ENCODE data around the gene PSTK. TPM values are rescaled to one million over a fixed set of nuclear protein-coding genes. Genes with fewer than 3 reads are reported as not detected.

The PSTK gene
- polyA plus RNA-seq, 2 of the 4 experiments (the other 2 are of a cell fraction): 5.3 to 9.0 TPM

DNA sequence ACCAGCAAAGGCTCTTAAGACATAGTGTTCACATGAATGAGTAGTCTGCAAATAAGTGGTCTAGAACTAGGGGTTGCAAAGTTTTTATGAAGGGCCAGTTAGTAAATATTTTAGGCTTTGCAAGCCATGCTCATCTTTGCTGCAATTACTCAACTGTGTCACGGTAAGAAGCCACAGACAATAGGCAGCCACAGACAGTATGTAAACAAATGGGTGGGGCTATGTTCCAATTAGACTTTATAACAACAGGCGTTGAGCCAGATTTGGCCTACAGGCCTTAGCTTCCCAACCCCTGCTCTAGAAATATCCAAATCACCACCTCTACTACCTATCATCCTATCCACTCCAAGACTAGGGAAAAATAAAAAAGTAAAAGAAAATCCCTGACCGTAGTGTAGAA is 19.1 kb downstream of the PSTK start:
- H3K4me3 ChIP-seq: no peak overlapping the region

DNA sequence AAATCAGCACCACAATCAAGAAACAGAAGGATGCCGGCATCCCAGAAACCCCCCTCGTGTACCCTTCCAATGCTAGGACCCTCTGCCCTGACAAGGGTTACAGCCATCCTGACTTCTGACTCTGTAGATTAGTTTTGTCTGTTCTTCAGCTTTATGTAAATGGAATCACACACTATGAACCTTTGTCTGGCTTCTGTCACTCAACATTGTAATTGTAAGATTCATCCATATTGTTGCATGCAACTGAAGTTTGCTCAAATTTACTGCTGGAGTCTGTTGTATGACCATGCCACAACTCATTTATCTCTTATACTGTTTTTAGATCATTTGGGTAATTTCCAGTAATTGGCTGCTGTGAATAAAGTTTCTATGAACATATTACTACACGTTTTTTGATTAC is 20.0 kb downstream of the PSTK start:
- no peak overlapping the region for H3K4me3 ChIP-seq
- POLR2A ChIA-PET: no interaction called here
- TF ChIP-seq, protein P1, sequence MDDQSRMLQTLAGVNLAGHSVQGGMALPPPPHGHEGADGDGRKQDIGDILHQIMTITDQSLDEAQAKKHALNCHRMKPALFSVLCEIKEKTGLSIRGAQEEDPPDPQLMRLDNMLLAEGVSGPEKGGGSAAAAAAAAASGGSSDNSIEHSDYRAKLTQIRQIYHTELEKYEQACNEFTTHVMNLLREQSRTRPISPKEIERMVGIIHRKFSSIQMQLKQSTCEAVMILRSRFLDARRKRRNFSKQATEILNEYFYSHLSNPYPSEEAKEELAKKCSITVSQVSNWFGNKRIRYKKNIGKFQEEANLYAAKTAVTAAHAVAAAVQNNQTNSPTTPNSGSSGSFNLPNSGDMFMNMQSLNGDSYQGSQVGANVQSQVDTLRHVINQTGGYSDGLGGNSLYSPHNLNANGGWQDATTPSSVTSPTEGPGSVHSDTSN (IDR thresholded peaks at IDR 0.05): no peak
- TF ChIP-seq RCOR1 (IDR thresholded peaks at IDR 0.05; ENCODE audit: low read depth, low read length): no peak
- no peak for TF ChIP-seq MAFK (IDR thresholded peaks at IDR 0.05; ENCODE audit: partially characterized antibody)
- TF ChIP-seq BHLHE40 (IDR thresholded peaks at IDR 0.05; ENCODE audit: low read depth, low read length): no peak
- no peak for TF ChIP-seq FOSL2 (IDR thresholded peaks at IDR 0.05)
- no peak for TF ChIP-seq FOSL2 (CRISPR knock-in tag; IDR thresholded peaks at IDR 0.05)
- no peak for TF ChIP-seq HOXB5 (CRISPR knock-in tag; IDR thresholded peaks at IDR 0.05)
- no peak for TF ChIP-seq NR3C1 (IDR thresholded peaks at IDR 0.05)
- no peak for TF ChIP-seq HEYL (CRISPR knock-in tag; IDR thresholded peaks at IDR 0.05)
- TF ChIP-seq, protein P2, sequence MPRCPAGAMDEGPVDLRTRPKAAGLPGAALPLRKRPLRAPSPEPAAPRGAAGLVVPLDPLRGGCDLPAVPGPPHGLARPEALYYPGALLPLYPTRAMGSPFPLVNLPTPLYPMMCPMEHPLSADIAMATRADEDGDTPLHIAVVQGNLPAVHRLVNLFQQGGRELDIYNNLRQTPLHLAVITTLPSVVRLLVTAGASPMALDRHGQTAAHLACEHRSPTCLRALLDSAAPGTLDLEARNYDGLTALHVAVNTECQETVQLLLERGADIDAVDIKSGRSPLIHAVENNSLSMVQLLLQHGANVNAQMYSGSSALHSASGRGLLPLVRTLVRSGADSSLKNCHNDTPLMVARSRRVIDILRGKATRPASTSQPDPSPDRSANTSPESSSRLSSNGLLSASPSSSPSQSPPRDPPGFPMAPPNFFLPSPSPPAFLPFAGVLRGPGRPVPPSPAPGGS (IDR thresholded peaks at IDR 0.05): no peak
- no peak for TF ChIP-seq EHMT2 (IDR thresholded peaks at IDR 0.05; ENCODE audit: low read depth)
- no peak for TF ChIP-seq PHF8 (IDR thresholded peaks at IDR 0.05; ENCODE audit: borderline replicate concordance, low read depth)
- no peak for TF ChIP-seq KDM1A (IDR thresholded peaks at IDR 0.05; ENCODE audit: low read depth)
- TF ChIP-seq, protein P3, sequence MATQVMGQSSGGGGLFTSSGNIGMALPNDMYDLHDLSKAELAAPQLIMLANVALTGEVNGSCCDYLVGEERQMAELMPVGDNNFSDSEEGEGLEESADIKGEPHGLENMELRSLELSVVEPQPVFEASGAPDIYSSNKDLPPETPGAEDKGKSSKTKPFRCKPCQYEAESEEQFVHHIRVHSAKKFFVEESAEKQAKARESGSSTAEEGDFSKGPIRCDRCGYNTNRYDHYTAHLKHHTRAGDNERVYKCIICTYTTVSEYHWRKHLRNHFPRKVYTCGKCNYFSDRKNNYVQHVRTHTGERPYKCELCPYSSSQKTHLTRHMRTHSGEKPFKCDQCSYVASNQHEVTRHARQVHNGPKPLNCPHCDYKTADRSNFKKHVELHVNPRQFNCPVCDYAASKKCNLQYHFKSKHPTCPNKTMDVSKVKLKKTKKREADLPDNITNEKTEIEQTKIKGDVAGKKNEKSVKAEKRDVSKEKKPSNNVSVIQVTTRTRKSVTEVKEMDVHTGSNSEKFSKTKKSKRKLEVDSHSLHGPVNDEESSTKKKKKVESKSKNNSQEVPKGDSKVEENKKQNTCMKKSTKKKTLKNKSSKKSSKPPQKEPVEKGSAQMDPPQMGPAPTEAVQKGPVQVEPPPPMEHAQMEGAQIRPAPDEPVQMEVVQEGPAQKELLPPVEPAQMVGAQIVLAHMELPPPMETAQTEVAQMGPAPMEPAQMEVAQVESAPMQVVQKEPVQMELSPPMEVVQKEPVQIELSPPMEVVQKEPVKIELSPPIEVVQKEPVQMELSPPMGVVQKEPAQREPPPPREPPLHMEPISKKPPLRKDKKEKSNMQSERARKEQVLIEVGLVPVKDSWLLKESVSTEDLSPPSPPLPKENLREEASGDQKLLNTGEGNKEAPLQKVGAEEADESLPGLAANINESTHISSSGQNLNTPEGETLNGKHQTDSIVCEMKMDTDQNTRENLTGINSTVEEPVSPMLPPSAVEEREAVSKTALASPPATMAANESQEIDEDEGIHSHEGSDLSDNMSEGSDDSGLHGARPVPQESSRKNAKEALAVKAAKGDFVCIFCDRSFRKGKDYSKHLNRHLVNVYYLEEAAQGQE (IDR thresholded peaks at IDR 0.05): no peak
- TF ChIP-seq, protein P4, sequence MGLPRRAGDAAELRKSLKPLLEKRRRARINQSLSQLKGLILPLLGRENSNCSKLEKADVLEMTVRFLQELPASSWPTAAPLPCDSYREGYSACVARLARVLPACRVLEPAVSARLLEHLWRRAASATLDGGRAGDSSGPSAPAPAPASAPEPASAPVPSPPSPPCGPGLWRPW (IDR thresholded peaks at IDR 0.05): no peak
- TF ChIP-seq FOSB (CRISPR knock-in tag; IDR thresholded peaks at IDR 0.05): no peak
- no peak for TF ChIP-seq HDAC2 (IDR thresholded peaks at IDR 0.05)
- TF ChIP-seq EHF (CRISPR knock-in tag; IDR thresholded peaks at IDR 0.05): no peak
- TF ChIP-seq JUN (IDR thresholded peaks at IDR 0.05): no peak
- TF ChIP-seq MAX (IDR thresholded peaks at IDR 0.05): no peak
- TF ChIP-seq, protein P5, sequence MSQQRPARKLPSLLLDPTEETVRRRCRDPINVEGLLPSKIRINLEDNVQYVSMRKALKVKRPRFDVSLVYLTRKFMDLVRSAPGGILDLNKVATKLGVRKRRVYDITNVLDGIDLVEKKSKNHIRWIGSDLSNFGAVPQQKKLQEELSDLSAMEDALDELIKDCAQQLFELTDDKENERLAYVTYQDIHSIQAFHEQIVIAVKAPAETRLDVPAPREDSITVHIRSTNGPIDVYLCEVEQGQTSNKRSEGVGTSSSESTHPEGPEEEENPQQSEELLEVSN (IDR thresholded peaks at IDR 0.05; ENCODE audit: borderline replicate concordance, low read depth): no peak

More for the DNA sequence above, 19.1 kb downstream of the PSTK start:
- no peak for DNase-seq (ENCODE audit: low read depth in 1 of 2, low spot score in 1 of 2)
- H3K4me1 ChIP-seq: peaks cover 5% of the 10 kb centered on the region; the same call in 1 of the 3 replicates
- H3K4me2 ChIP-seq: no peak overlapping the region
- FAIRE-seq: no peak
- no peak for ATAC-seq
- CTCF ChIA-PET: interaction anchor here (0.8 to 2.9 kb wide), 3 partner anchors 9 to 22 kb away, joined by 3 to 10 read pairs (median 4); no protein-coding TSS in a partner anchor
- H3K9me3 ChIP-seq: no peaks in the 10 kb centered on the region
- POLR2A ChIA-PET: no interaction called here
- 76% methylated on average over 3 of the region's 3 CpGs for WGBS (ENCODE audit: missing lambda C conversion rate)
- TF ChIP-seq, protein P6, sequence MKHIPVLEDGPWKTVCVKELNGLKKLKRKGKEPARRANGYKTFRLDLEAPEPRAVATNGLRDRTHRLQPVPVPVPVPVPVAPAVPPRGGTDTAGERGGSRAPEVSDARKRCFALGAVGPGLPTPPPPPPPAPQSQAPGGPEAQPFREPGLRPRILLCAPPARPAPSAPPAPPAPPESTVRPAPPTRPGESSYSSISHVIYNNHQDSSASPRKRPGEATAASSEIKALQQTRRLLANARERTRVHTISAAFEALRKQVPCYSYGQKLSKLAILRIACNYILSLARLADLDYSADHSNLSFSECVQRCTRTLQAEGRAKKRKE (CRISPR knock-in tag; IDR thresholded peaks at IDR 0.05; ENCODE audit: low read depth): no peak
- TF ChIP-seq TFCP2L1 (CRISPR knock-in tag; IDR thresholded peaks at IDR 0.05): no peak
- no peak for TF ChIP-seq CBX8 (IDR thresholded peaks at IDR 0.05)
- H3K27ac ChIP-seq: no peak overlapping the region

More for the DNA sequence above, 20.0 kb downstream of the PSTK start:
- FAIRE-seq (no peak), DNase-seq (ENCODE audit: low read depth in 1 of 2, low spot score in 1 of 2) (no peak), ATAC-seq (no peak)
- Histone ChIP-seq H3K4me2 (no peak overlapping the region), H3K9me3 (no peaks in the 10 kb centered on the region), H3K4me1 (peaks cover 5% of the 10 kb centered on the region; the same call in 1 of the 3 replicates), H3K27ac (no peak overlapping the region)
- CTCF ChIA-PET: interaction anchor here (0.8 to 2.9 kb wide), 3 partner anchors 10 to 23 kb away, joined by 3 to 10 read pairs (median 4); no protein-coding TSS in a partner anchor
- 74% methylated on average over 3 of the region's 3 CpGs for WGBS (ENCODE audit: missing lambda C conversion rate)

Measured in A549 (cell line).